Pons (tissue), 1 donor: ENCODE results near the gene MYCBP2.
"Not testable (repeated sequence)": the region's sequence is repeated elsewhere in the genome, so short reads cannot be mapped to it uniquely, and the experiment has no call there.

Experiments used
- DNase-seq: peaks from one replicate; pipeline ENCODE4 v3.0.0-alpha.2; 2016; ENCODE audit warnings: low spot score

The MYCBP2 gene

GRCh38 chr13:77028202-77028601, 298.7 kb downstream of the MYCBP2 start:
- DNase-seq, result peak; percentile 46

GRCh38 chr13:77026861-77027621, 299.9 kb downstream of the MYCBP2 start, which contains the start of gene FBXL3:
Gene FBXL3, minus strand, starts transcription at chr13:77027159. Its CDS starts 5,299 bp downstream, at chr13:77021860.
- peak; percentile 82 for DNase-seq

- DNase-seq, result peak; percentile 63
Observed at GRCh38 chr13:77026255-77026860, 300.5 kb downstream of the MYCBP2 start.

GRCh38 chr13:77022341-77022740, 304.6 kb downstream of the MYCBP2 start:
- DNase-seq, result no peak

- DNase-seq, result no peak
Observed at GRCh38 chr13:77019756-77020155, 307.1 kb downstream of the MYCBP2 start.

GRCh38 chr13:77016888-77017623, 309.8 kb downstream of the MYCBP2 start:
- no peak for DNase-seq

- DNase-seq, result no peak
Observed at GRCh38 chr13:77016251-77016812, 310.6 kb downstream of the MYCBP2 start.

GRCh38 chr13:77014906-77015685, 311.8 kb downstream of the MYCBP2 start:
- no peak for DNase-seq

GRCh38 chr13:77013853-77014542, 312.9 kb downstream of the MYCBP2 start:
- no peak for DNase-seq

- DNase-seq, result not testable (repeated sequence)
Observed at GRCh38 chr13:77009719-77010118, 317.2 kb downstream of the MYCBP2 start.

- no peak for DNase-seq
Observed at GRCh38 chr13:77009011-77009410, 317.9 kb downstream of the MYCBP2 start.

GRCh38 chr13:77008337-77008736, 318.6 kb downstream of the MYCBP2 start:
- not testable (repeated sequence) for DNase-seq

GRCh38 chr13:77002590-77003190, 324.2 kb downstream of the MYCBP2 start:
- DNase-seq, result peak; percentile 43

GRCh38 chr13:77001963-77002587, 324.8 kb downstream of the MYCBP2 start:
- no peak for DNase-seq

GRCh38 chr13:77001540-77001939, 325.4 kb downstream of the MYCBP2 start:
- DNase-seq, result no peak

GRCh38 chr13:77000475-77000874, 326.4 kb downstream of the MYCBP2 start:
- DNase-seq, result no peak
